ENCODE data around the gene SEMA3C. TPM values are rescaled to one million over a fixed set of nuclear protein-coding genes. Genes with fewer than 3 reads are reported as not detected.

SEMA3C gene
- total and polyA plus RNA-seq, 2 donors (not counting 1 experiment from before 2014, with no cell fraction given): 310 to 322 TPM

DNA sequence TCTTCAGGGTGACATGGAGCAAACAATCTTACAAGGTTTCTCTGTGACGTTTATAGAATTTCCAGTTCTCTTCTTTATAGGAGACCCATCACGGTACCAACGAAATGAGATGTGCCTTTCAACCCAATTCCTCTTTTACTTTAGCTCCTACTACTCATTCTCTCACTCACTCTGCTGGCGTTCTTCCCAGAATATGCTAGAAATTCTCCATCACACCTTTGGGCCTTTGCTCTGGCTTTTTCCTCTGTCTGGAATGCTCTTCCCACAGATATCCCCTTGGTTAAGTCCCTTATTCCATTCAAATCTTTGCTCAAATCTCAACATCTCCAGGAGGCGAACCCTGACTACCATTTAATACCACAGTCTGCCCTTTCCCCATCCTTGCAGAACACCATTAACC lies 39.0 kb downstream of the SEMA3C start:
- Histone ChIP-seq H3K27me3 (ENCODE audit: control insufficient read depth, insufficient read depth, low read length) (no peaks in the 10 kb centered on the region), H2AFZ (ENCODE audit: low read length) (no peak overlapping the region), H3K27ac (ENCODE audit: insufficient read depth, low read length) (peak overlapping the region; percentile 11), H3K4me2 (ENCODE audit: extremely low read depth, insufficient read depth, low read length) (peak overlapping the region; percentile 9), H3K4me1 (ENCODE audit: control insufficient read depth, extremely low read depth, insufficient read depth, low read length) (peaks cover 22% of the 10 kb centered on the region), H3K9ac (ENCODE audit: insufficient read depth, low read length) (no peak overlapping the region), H3K36me3 (ENCODE audit: control insufficient read depth, insufficient read depth, low read length) (peaks cover 2% of the 10 kb centered on the region), H3K79me2 (ENCODE audit: control insufficient read depth, insufficient read depth, low read length) (peaks cover 52% of the 10 kb centered on the region), H3K9me3 (ENCODE audit: control insufficient read depth, insufficient read depth, low read depth, low read length) (no peaks in the 10 kb centered on the region), H4K20me1 (ENCODE audit: control insufficient read depth, extremely low read depth, insufficient read depth, low read length) (no peaks in the 10 kb centered on the region), H3K4me3 (replicated peaks in 1 of 4; ENCODE audit: control extremely low read depth in 1 of 4, insufficient read depth in 1 of 4, low read depth in 3 of 4, low read length in 4 of 4) (no peak overlapping the region)
- peak; percentile 80 to 85 for DNase-seq (ENCODE audit: low read depth in 2 of 2)
- no peak for TF ChIP-seq EZH2 (IDR thresholded peaks at IDR 0.05; ENCODE audit: low read length, missing control alignments)
- TF ChIP-seq, protein P1, sequence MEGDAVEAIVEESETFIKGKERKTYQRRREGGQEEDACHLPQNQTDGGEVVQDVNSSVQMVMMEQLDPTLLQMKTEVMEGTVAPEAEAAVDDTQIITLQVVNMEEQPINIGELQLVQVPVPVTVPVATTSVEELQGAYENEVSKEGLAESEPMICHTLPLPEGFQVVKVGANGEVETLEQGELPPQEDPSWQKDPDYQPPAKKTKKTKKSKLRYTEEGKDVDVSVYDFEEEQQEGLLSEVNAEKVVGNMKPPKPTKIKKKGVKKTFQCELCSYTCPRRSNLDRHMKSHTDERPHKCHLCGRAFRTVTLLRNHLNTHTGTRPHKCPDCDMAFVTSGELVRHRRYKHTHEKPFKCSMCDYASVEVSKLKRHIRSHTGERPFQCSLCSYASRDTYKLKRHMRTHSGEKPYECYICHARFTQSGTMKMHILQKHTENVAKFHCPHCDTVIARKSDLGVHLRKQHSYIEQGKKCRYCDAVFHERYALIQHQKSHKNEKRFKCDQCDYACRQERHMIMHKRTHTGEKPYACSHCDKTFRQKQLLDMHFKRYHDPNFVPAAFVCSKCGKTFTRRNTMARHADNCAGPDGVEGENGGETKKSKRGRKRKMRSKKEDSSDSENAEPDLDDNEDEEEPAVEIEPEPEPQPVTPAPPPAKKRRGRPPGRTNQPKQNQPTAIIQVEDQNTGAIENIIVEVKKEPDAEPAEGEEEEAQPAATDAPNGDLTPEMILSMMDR (conservative IDR thresholded peaks at IDR 0.05 in 1 of 2, IDR thresholded peaks at IDR 0.05 in 1 of 2; ENCODE audit: low read depth in 1 of 2, low read length in 2 of 2): no peak

DNA sequence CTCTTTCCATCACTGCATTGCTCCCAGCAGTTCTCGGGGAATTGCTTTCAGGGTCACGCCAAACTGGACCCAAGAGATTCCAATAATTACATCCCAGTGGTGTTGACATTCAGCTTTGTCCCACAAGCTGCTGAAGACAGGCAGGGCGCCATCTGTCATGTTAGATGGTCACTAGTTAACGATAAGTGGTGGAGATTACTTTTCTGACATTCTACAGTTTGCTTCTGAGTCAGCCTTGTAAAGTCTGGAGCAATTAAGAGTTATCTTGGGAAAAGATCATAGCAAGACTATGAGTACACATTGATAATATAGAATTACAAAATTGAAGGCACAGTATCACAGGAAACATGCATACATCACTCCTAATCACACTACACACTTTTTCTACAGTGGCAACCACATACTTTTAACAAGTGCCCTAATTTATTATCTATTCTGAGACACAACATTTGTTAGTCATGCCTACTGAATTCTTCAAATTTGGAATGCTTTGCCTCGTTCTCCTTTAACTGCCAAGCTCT lies 41.9 kb downstream of the SEMA3C start:
- H2AFZ ChIP-seq (ENCODE audit: low read length): no peak overlapping the region
- no peak overlapping the region for H3K9ac ChIP-seq (ENCODE audit: insufficient read depth, low read length)
- H3K4me1 ChIP-seq (ENCODE audit: control insufficient read depth, extremely low read depth, insufficient read depth, low read length): peaks cover 11% of the 10 kb centered on the region
- H4K20me1 ChIP-seq (ENCODE audit: control insufficient read depth, extremely low read depth, insufficient read depth, low read length): no peaks in the 10 kb centered on the region
- no peak overlapping the region for H3K4me2 ChIP-seq (ENCODE audit: extremely low read depth, insufficient read depth, low read length)
- H3K27me3 ChIP-seq (ENCODE audit: control insufficient read depth, insufficient read depth, low read length): no peaks in the 10 kb centered on the region
- H3K36me3 ChIP-seq (ENCODE audit: control insufficient read depth, insufficient read depth, low read length): peaks cover 2% of the 10 kb centered on the region
- no peak overlapping the region for H3K4me3 ChIP-seq (replicated peaks in 1 of 4; ENCODE audit: control extremely low read depth in 1 of 4, insufficient read depth in 1 of 4, low read depth in 3 of 4, low read length in 4 of 4)
- no peak overlapping the region for H3K27ac ChIP-seq (ENCODE audit: insufficient read depth, low read length)
- H3K79me2 ChIP-seq (ENCODE audit: control insufficient read depth, insufficient read depth, low read length): peaks cover 56% of the 10 kb centered on the region
- DNase-seq (ENCODE audit: low read depth in 2 of 2): peak; percentile 27 to 85
- H3K9me3 ChIP-seq (ENCODE audit: control insufficient read depth, insufficient read depth, low read depth, low read length): no peaks in the 10 kb centered on the region
- TF ChIP-seq, protein P1 (conservative IDR thresholded peaks at IDR 0.05 in 1 of 2, IDR thresholded peaks at IDR 0.05 in 1 of 2; ENCODE audit: low read depth in 1 of 2, low read length in 2 of 2): no peak
- no peak for TF ChIP-seq EZH2 (IDR thresholded peaks at IDR 0.05; ENCODE audit: low read length, missing control alignments)

DNA sequence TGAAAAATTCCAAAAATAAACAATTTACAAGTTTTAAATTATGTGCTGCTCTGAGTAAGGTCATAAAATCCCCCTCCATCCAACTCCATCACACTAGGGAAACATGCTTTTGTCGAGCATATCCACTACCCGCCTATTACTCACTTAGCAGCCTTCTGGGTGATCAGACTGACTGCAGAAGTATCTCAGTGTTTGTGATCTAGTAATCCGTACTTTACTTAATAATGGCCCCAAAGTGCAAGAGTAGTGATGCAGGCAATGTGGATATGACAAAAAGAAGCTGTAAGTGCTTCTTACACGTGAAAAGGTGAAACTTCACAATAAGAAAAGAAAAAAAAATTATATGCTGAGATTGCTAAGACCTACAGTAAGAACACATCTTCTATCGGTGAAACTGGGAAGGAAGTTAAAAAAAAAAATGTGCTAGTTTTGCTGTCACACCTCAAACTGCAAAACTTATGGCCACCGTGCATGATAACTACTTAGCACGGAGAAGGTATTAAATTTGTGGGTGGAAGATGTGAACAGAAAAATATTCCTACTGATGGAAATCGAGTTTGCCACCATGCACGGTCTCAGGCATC lies 43.2 kb downstream of the SEMA3C start:
- Histone ChIP-seq H3K36me3 (ENCODE audit: control insufficient read depth, insufficient read depth, low read length) (peaks cover 2% of the 10 kb centered on the region), H4K20me1 (ENCODE audit: control insufficient read depth, extremely low read depth, insufficient read depth, low read length) (no peaks in the 10 kb centered on the region), H3K79me2 (ENCODE audit: control insufficient read depth, insufficient read depth, low read length) (peaks cover 56% of the 10 kb centered on the region), H3K4me1 (ENCODE audit: control insufficient read depth, extremely low read depth, insufficient read depth, low read length) (peaks cover 11% of the 10 kb centered on the region), H3K27me3 (ENCODE audit: control insufficient read depth, insufficient read depth, low read length) (no peaks in the 10 kb centered on the region), H3K9ac (ENCODE audit: insufficient read depth, low read length) (no peak overlapping the region), H2AFZ (ENCODE audit: low read length) (no peak overlapping the region), H3K27ac (ENCODE audit: insufficient read depth, low read length) (no peak overlapping the region), H3K4me3 (replicated peaks in 1 of 4; ENCODE audit: control extremely low read depth in 1 of 4, insufficient read depth in 1 of 4, low read depth in 3 of 4, low read length in 4 of 4) (no peak overlapping the region), H3K4me2 (ENCODE audit: extremely low read depth, insufficient read depth, low read length) (no peak overlapping the region), H3K9me3 (ENCODE audit: control insufficient read depth, insufficient read depth, low read depth, low read length) (no peaks in the 10 kb centered on the region)
- no peak for TF ChIP-seq EZH2 (IDR thresholded peaks at IDR 0.05; ENCODE audit: low read length, missing control alignments)
- TF ChIP-seq, protein P1 (conservative IDR thresholded peaks at IDR 0.05 in 1 of 2, IDR thresholded peaks at IDR 0.05 in 1 of 2; ENCODE audit: low read depth in 1 of 2, low read length in 2 of 2): no peak
- DNase-seq (ENCODE audit: low read depth in 2 of 2): no peak
